WTC11 (cell line): Measurements from ENCODE around the gene DLG1. TPM values are rescaled to one million over a fixed set of nuclear protein-coding genes. Genes with fewer than 3 reads are reported as not detected.

ENCODE experiments used
- ATAC-seq: fragments of 200-7000 bp; cut with Tn5 transposase; 2 replicates; pipeline ENCODE4 v1.10.0; 2021; ENCODE audit warnings: mild to moderate bottlenecking, moderate library complexity
- CTCF ChIA-PET: fragments of 300-600 bp; sonication (Branson Sonifier 250); formaldehyde crosslinking; loops from one replicate; lab custom pipeline; 2021; ENCODE audit warnings: antibody characterized with exemption; lab: Charles Lee
- POLR2A ChIA-PET: fragments of 350-600 bp; sonication (Branson Sonifier 250); formaldehyde crosslinking; loops from one replicate; lab custom pipeline; 2021; ENCODE audit warnings: antibody characterized with exemption; lab: Charles Lee
- DNase-seq: peaks from one replicate; pipeline ENCODE4 v3.0.0; 2021; ENCODE audit warnings: low spot score
- H3K27ac Mint-ChIP-seq: 2 replicates; pipeline ENCODE4 v1.8.0; 2021; ENCODE audit warnings: mixed read lengths
- H3K27me3 Mint-ChIP-seq: 2 replicates; pipeline ENCODE4 v1.8.0; 2021; ENCODE audit warnings: low read depth, mild to moderate bottlenecking, moderate library complexity, mixed read lengths
- H3K36me3 Mint-ChIP-seq: 2 replicates; pipeline ENCODE4 v1.8.0; 2021; ENCODE audit warnings: mixed read lengths
- H3K4me1 Mint-ChIP-seq: 2 replicates; pipeline ENCODE4 v1.8.0; 2022; ENCODE audit warnings: mixed read lengths
- H3K4me3 Mint-ChIP-seq: 2 replicates; pipeline ENCODE4 v1.8.0; 2021; ENCODE audit warnings: mild to moderate bottlenecking, moderate library complexity, mixed read lengths
- H3K9me3 Mint-ChIP-seq: 2 replicates; pipeline ENCODE4 v1.8.0; 2021; ENCODE audit warnings: mixed read lengths
- AFF4 ChIP-seq: sonication (generic); formaldehyde crosslinking; IDR thresholded peaks from 2 replicates; pipeline ENCODE4 v1.8.1; 2023; ENCODE audit warnings: mild to moderate bottlenecking, missing genetic modification reagents, borderline replicate concordance
- AR ChIP-seq: fragments of 250-450 bp; sonication (Bioruptor Pico); IDR thresholded peaks from 2 replicates; pipeline ENCODE4 v1.9.0; 2021; ENCODE audit warnings: mild to moderate bottlenecking
- CREB1 ChIP-seq: sonication (generic); formaldehyde crosslinking; IDR thresholded peaks from 2 replicates; pipeline ENCODE4 v1.8.0; 2023; ENCODE audit warnings: mild to moderate bottlenecking, missing genetic modification reagents
- CREM ChIP-seq: sonication (generic); formaldehyde crosslinking; IDR thresholded peaks from 2 replicates; pipeline ENCODE4 v1.8.1; 2022; ENCODE audit warnings: mild to moderate bottlenecking, missing genetic modification reagents, moderate library complexity
- CTCF ChIP-seq: fragments of 200-600 bp; IDR thresholded peaks from 2 replicates; pipeline ENCODE4 v1.8.0; 2022; ENCODE audit warnings: antibody characterized with exemption
- ELF4 ChIP-seq: sonication (generic); formaldehyde crosslinking; IDR thresholded peaks from 2 replicates; pipeline ENCODE4 v1.8.1; 2022; ENCODE audit warnings: low read depth, mild to moderate bottlenecking, moderate library complexity, missing genetic modification reagents
- EMX1 ChIP-seq: fragments of 250-450 bp; sonication (Bioruptor Pico); IDR thresholded peaks from 2 replicates; pipeline ENCODE4 v1.8.0; 2021; ENCODE audit warnings: mild to moderate bottlenecking
- ERG ChIP-seq: fragments of 250-450 bp; sonication (Bioruptor Pico); IDR thresholded peaks from 2 replicates; pipeline ENCODE4 v1.8.0; 2021; ENCODE audit warnings: mild to moderate bottlenecking
- MYBL2 ChIP-seq: sonication (generic); formaldehyde crosslinking; IDR thresholded peaks from 2 replicates; pipeline ENCODE4 v1.8.1; 2023; ENCODE audit warnings: mild to moderate bottlenecking, moderate library complexity, missing genetic modification reagents
- NR3C1 ChIP-seq: sonication (generic); formaldehyde crosslinking; conservative IDR thresholded peaks from 2 replicates; pipeline ENCODE4 v1.8.1; 2023; ENCODE audit warnings: low read depth, mild to moderate bottlenecking, missing genetic modification reagents
- SP1 ChIP-seq: sonication (generic); formaldehyde crosslinking; conservative IDR thresholded peaks from 2 replicates; pipeline ENCODE4 v1.8.1; 2022; ENCODE audit warnings: missing genetic modification reagents
- STAT6 ChIP-seq: sonication (generic); formaldehyde crosslinking; conservative IDR thresholded peaks from 2 replicates; pipeline ENCODE4 v1.8.1; 2023; ENCODE audit warnings: mild to moderate bottlenecking, low read depth, missing genetic modification reagents, moderate library complexity
- TEAD4 ChIP-seq: sonication (generic); formaldehyde crosslinking; IDR thresholded peaks from 2 replicates; pipeline ENCODE4 v1.8.0; 2022; ENCODE audit warnings: mild to moderate bottlenecking, missing genetic modification reagents
- USF1 ChIP-seq: sonication (generic); formaldehyde crosslinking; IDR thresholded peaks from 2 replicates; pipeline ENCODE4 v1.8.0; 2022; ENCODE audit warnings: mild to moderate bottlenecking, missing genetic modification reagents
- ZSCAN18 ChIP-seq: fragments of 250-450 bp; sonication (Bioruptor Pico); IDR thresholded peaks from 2 replicates; pipeline ENCODE4 v2.1.2; 2022; ENCODE audit warnings: mild to moderate bottlenecking, moderate library complexity
- total RNA-seq: library from RNA; stranded (reverse); gene quantifications from 3 replicates; pipeline ENCODE4 v1.2.3, GENCODE V29; 2021

Gene DLG1
- total RNA-seq, 1 experiment from 2014 or later = 81.1 TPM

- H3K27me3 Mint-ChIP-seq = peaks cover 9% of the 10 kb centered on the region
- peaks cover 8% of the 10 kb centered on the region; the same call in 1 of the 2 replicates for H3K4me1 Mint-ChIP-seq
- no peak overlapping the region for H3K27ac Mint-ChIP-seq
- POLR2A ChIA-PET = no interaction called here
- ATAC-seq = no peak
- no peaks in the 10 kb centered on the region for H3K9me3 Mint-ChIP-seq
- TF ChIP-seq CTCF = no peak
- TF ChIP-seq STAT6 (CRISPR knock-in tag) = no peak
- no peak for TF ChIP-seq EMX1 (CRISPR knock-in tag)
- no peak for TF ChIP-seq TEAD4 (CRISPR knock-in tag)
- TF ChIP-seq AFF4 (CRISPR knock-in tag) = no peak
- no peak for TF ChIP-seq AR (CRISPR knock-in tag)
- TF ChIP-seq ERG (CRISPR knock-in tag) = no peak
- no peak for TF ChIP-seq ZSCAN18 (CRISPR knock-in tag)
- TF ChIP-seq NR3C1 (CRISPR knock-in tag) = no peak
- no peak for TF ChIP-seq ELF4
- TF ChIP-seq CREM (CRISPR knock-in tag) = no peak
- TF ChIP-seq SP1 (CRISPR knock-in tag) = no peak
- no peak for TF ChIP-seq CREB1 (CRISPR knock-in tag)
- TF ChIP-seq MYBL2 (CRISPR knock-in tag) = no peak
- no peak for TF ChIP-seq USF1 (CRISPR knock-in tag)
- TF ChIP-seq, all 79 proteins: peak for 0
- CTCF ChIA-PET = no interaction called here
- Mint-ChIP-seq H3K36me3 (no peaks in the 10 kb centered on the region), H3K4me3 (no peak overlapping the region)
- DNase-seq = no peak
These were observed 301.1 kb downstream of the DLG1 start for GRCh38 chr3:196997311-196997710.
